NCI-H187 treated with DMSO at 0.1 percent for 48 hours (cell line): ENCODE measurements around the gene TLCD3B.
"Not testable (repeated sequence)": the region's sequence is repeated elsewhere in the genome, so short reads cannot be mapped to it uniquely, and the experiment has no call there.

ENCODE experiments used
- DNase-seq: peaks from one replicate; lab custom pipeline; 2025; lab: John Stamatoyannopoulos, UW

The TLCD3B gene

DNA sequence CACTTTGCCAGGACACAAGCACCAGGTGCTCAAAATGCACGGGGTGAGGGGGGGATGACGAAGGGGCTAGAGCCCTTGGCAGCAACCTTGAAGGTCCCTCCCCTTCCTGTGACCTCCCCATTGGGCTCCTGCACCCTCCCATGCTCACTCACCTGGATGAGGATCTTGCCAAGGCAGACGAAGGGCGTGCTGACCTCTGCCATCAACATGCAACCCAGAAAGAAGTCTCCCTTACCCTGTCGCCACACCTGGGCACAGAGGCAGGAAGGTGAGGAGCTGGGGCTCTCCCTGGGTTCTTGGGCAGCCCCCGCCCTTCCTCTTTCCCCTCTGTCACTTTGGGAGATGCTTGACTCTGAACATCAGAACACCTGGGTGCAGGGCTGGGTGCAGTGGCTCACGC is 5.5 kb downstream of the TLCD3B start:
- no peak for DNase-seq

DNA sequence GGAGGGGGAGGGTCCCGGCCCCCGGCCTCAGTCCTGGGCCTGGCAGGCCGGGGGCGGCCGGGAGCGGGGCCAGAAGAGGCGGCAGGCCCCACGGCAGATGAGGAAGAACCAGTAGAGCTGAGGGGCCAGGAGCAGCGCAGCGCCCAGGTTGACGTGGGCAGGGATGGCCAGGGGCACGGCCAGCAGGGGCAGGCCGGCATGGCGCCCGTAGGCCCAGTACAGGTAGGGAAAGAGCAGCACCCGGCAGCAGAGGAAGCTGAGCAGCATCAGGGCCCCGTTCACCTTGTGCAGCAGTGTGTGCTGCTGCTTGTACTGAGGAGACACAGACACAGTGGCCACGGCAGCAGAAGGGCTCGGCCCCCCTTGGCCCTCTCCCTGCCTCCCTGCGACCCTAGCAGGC is 5.9 kb downstream of the TLCD3B start:
- DNase-seq = no peak

DNA sequence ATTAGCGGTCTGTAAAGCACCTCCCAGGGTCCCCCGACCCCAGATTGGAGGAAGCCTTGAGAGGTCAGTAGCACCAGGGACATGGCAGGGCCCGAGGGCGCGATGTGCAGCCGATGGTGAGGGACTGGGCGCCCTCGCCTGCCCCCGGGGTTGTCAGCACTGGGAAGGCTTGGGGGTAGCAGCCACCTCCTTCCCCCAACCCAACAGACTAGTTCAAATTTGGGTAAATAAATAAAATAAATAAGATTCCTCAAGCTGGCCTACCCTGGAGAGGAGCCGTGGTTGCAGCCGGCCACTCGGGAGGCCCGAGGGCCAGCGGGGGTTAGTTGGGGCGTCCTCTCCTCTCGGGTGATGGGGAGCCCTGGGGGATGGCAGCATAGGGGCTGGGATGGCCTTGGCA is 6.6 kb downstream of the TLCD3B start:
- no peak for DNase-seq

DNA sequence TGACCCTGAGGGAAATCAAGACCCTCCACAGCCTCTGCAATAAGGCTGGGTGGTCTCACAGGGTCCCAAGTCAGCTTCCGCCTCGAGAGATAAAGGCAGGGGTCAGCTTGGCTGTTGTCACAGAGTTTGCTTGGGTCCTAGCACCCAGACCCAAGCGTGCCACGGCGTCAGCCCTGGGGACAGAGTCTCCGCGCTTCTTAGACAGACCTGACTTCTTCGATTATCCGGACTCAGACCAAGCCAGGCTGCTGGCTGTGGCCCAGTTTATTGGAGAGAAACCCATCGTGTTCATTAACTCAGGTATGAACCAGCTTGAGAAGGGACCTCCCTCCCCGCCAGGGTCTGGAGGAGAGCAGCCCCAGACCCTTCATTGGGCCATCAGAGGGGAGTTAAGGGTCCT is 7.5 kb downstream of the TLCD3B start:
- DNase-seq = no peak

DNA sequence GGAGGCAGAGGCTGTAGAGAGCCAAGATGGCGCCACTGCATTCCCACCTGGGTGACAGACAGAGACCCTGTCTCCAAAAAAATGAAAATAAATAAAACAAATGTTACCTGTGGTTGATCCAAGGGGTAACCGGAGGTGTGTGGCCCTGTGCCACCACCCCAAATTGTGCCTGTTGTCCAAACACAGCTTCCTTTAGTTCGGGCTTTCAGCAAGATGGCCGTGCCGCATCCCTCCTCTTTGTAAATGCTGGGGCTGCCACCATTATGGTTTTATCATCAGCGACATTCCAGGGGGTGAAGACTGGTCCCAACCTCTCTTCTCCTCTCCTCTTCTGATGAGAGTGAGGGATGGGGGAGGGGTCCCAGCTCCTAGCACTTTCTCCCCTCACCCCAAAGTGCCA is 8.2 kb downstream of the TLCD3B start, which contains the start of gene C16orf92:
TSS of gene C16orf92 (plus strand) at position 312 of the 400 bp plus-strand sequence. CDS start 143 bp downstream, outside the sequence.
- no peak for DNase-seq

DNA sequence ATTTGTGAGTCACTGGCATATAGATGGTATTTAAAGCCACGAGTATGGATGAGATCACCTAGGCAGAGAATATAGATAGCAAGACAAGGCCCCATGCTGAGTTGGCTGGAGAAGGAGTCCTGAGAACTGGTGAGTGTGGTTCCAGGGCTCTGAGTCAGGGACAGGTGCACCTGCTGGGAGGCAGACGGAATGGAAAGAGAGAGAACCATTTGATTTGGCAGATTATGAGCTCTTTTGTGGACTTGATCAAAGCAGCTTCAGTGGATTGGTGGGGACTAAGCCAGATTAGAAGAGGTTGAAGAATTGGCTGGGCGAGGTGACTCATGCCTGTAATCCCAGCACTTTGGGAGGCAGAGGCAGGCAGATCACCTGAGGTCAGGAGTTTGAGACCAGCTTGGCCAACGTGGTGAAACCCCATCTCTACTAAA is 12.3 kb downstream of the TLCD3B start:
- DNase-seq = no peak

DNA sequence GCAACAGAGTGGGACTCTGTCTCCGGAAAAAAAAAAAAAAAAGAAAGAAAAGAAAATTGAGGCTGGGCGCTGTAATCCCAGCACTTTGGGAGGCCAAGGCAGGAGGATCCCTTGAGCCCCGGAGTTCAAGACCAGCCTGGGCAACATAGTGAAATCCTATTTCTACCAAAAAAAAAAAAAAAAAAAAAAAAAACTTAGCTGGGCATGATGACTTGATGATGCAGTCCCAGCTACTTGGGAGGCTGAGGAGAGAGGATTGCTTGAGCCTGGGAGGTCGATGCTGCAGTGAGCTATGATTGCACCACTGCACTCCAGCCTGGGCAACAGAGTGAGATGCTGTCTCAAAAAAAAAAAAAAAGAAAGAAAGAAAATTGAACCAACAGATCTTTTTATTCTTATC is 13.1 kb downstream of the TLCD3B start:
- not testable (repeated sequence) for DNase-seq

DNA sequence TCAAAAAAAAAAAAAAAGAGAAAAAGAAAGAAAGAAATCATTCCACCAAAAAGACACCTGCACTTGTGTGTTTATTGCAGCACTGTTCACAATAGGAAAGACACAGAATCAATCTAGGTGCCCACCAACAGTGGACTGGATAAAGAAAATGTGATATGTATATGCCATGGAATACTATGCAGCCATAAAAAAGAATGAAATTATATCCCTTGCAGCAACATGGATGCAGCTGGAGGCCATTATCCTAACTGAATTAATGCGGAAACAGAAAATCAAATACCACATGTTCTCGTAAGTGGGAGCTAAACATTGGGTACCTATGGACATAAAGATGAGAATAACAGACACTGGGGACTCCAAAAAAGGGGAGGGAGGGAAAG is 13.8 kb downstream of the TLCD3B start:
- no peak for DNase-seq

DNA sequence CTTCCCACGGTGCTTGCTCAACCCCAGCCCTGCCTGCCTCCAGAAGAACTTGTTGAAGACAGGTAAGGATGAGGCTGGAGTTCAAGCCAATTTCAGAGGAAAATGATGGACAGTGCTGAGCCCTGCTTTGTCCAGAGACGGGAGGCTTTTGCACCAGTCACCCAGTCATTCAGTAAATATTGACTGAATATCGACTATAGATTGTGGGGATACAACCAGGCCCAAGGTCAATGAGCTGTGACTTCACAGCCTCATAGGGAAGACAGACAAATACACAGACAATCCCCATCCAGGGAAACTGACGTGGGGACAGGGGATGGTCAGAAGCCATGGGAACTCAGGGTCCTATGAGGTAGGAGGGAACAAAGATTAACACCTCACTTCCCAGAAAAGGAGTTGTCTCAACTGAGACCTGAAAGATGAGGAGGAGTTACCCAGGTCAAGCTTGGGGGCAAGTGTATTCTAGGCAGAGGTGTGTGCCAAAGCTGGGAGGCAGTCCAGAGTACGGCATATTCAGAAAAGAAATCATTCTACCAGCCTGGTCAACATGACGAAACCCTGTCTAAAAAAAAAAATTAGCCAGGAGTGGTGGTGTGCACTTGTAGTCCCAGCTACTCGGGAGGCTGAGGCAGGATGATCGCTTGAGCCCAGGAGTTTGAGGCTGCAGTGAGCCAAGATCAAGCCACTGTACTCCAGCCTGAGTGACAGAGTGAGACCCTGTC is 14.4 kb downstream of the TLCD3B start:
- DNase-seq = no peak

DNA sequence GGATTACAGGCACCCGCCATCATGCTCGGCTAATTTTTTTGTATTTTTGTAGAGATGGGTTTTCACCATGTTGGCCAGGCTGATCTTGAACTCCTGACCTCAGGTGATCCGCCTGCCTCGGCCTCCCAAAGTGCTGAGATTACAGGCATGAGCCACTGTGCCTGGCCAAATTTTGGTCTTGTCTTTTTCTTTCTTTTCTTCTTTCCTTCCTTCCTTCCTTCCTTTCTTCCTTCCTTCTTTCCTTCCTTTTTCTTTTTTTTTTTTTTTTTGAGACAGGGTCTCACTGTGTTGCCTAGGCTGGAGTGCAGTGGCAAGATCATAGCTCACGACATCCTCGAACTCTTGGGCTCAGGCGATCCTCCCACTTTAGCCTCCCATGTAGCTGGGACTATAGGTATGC is 15.6 kb downstream of the TLCD3B start:
- not testable (repeated sequence) for DNase-seq

DNA sequence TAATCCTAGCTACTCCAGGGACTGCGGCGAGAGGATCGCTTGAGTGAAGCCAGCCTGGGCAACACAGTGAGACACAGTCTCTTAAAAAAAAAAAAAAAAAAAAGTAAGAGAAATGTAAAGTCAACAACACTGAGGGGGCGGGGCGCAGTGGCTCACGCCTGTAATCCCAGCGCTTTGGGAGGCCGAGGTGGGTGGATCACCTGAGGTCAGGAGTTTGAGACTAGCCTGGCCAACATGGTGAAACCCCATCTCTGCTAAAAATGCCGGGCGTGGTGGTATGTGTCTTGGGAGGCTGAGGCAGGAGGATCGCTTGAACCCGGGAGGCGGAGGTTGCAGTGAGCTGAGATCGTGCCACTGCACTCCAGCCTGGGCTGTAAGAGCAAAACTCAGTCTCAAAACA is 18.5 kb downstream of the TLCD3B start:
- DNase-seq = not testable (repeated sequence)

DNA sequence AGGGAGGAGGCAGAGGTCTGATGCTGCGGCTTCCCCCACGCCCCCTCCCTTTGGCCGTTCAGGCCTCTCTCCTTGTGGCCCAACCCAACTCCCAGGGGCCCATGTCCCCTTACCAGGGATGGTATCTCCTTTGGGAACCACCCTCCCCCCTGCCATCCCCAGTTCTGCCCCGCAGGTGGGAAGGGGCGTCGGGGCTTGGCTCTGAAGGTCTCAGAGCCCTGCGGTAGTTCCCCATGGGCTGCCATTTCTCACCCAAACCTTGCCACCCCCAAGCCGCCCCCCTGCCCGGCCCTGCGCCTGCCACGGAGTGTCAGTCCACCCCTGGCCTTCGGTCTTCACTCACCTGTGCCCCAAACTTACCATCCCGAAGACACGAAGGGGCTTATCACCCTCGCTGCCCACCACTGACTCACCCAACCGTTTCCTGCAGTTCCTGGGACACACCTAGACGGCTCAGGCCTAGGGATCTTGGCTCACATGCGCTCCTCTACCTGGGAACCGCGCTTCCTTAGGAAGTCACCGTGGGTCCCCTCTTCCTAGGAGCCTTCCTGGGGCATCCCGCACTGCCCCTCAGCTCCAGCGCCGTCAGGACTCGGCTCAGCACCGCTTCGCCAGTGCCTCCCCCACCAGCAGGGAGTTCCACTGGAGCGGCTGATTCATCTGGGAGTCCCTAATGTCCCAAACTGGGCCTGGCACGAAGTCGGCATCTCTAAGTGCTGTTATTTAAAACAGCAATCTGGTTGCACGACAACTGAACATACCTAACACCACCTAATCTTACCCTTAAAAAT is 19.2 kb downstream of the TLCD3B start:
- DNase-seq = no peak

DNA sequence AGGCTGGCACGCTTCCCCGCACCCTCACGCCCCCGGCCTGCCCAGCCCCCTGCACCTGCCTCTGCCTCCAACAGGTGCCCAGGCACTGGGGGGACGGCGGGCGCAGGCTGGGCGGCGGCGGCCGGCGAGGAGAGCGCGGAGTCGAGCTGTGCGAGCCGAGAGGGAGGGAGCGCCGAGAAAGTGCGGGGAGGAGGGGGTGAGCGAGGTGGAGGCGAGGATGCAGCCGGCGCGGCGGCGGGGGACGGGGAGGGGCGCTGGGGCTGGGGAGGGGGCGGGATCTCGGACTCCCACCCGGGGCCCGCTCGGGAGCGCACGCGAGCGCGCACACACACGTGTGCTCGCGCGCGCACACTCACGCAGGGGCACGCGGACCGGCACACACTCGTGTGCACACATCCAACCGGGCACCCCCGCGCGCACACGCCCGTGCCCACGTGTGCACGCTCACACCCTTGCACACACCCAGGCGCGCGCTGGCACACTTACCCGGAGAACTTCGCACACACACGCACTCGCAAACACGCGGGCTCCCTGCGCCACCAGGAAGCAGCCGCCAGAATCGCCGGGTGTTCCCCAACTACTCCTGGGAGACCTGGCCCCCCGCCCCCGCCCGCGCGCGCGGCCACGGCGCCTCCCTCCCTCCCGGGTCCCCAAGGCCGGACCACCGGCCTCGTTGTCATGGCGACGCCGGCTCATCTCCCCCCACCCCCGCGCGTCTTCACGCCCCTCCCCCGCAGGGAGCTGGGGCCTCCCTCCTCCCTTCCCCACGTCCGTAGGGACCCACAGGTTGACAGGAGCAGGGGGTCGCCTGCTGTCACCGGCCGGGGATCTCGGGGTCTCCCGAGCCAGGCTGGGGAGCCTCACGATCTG is 20.0 kb downstream of the TLCD3B start, which contains the start of gene DOC2A:
TSS of gene DOC2A (minus strand) at position 184 of the 870 bp plus-strand sequence. CDS start 805 bp downstream, outside the sequence.
- no peak for DNase-seq

DNA sequence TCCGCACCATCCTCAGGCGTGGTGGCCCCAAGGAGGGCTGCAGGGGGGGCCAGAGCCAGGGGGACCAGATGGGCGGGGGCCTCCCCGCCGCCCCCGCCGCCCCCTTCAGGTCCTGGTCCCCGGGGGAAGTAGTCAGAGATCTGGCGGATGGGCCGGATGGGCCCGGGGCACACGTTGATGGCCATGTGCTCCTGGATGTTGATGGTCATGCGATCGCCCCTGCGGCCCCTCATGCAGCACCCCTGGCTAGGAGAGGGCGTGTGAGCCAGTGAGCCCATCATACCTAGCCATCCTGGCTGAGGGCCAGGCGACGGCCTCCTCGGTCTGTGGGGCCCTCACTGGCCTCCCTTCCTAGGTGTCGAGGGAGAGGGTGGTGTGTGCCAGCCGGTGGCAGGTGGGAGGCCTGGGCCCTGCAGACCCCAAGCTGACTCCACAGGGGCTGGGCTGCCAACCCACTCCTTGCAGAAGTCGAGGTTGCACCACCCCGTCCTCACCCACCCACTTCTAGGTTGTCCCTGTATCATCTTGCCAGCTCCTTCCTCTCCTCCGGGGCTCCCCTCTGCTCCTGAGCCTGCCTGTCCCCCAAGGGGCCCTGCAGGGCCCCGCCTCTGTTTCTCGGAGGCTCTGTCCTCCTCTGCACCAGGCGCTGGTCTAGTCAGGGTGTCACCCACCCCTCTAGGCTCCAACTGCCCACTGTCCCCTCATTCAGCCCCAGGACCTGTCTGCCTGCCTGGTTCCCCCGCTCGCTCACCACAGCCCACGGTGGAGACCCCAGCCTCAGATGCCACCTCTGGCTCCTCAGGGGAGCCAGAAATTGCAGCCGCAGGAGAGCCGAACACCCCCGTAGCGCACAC is 20.9 kb downstream of the TLCD3B start:
- DNase-seq = no peak

DNA sequence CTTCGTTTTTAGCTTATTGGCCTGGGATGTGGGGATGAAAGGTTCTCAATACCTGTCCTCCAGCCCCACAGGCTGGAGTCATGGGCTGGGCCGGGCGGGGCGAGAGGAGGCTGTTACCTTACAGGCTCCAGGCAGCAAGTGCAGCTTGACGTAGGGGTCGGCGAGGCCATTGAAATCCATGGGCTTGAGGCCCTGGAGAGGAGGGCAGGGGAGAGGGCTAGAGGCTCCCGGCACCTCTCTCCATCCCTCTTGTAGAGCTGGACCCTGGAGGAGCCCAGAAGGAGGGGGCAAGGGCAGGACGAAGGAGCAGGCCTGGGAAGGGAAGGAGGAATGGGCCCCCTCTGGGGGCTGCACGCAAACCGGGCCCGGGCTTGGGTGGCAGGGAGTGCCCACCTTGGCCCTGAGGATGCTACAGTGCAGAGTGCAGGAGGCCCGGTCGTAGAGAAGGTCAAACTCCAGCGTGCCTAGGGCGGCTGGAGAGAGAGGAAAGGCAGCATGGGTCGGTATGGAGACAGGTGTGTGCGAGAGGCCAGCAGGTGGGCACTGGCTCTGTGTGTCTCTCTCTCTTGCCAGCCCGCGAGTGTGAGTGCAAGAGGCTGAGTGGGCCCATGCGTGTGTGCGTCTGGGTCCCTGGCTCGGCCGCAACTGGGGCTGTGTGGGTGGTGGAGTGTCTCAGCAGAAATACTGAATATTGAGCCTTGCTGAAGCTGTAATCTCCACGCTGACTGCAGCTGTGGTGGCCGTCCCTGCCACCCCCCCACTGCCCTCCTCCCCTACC is 21.8 kb downstream of the TLCD3B start:
- no peak for DNase-seq

DNA sequence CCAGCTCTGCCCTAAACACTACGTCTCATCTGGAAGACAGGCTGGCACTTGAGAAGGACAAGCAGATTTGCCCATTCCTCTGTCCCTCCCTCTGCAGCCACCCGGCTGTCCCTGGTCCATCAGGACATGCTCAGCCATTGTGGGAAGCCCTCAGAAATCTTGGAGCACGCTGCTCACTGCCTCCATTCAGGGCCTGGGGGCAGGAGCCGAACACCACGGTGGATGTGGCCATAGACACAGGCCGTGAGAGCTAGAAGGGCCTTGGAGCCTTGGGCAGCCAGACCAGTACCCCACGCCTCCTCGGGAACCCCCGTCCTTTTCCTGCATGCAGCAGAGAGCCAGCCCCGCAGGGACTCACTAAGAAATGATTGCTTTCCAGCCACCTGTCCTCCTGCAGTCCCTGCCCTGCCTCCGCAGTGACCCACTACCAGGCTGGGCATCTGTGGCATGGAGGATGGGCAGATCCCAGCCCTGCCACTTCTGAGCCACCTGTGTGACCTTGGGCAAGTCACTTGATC is 23.6 kb downstream of the TLCD3B start:
- no peak for DNase-seq

DNA sequence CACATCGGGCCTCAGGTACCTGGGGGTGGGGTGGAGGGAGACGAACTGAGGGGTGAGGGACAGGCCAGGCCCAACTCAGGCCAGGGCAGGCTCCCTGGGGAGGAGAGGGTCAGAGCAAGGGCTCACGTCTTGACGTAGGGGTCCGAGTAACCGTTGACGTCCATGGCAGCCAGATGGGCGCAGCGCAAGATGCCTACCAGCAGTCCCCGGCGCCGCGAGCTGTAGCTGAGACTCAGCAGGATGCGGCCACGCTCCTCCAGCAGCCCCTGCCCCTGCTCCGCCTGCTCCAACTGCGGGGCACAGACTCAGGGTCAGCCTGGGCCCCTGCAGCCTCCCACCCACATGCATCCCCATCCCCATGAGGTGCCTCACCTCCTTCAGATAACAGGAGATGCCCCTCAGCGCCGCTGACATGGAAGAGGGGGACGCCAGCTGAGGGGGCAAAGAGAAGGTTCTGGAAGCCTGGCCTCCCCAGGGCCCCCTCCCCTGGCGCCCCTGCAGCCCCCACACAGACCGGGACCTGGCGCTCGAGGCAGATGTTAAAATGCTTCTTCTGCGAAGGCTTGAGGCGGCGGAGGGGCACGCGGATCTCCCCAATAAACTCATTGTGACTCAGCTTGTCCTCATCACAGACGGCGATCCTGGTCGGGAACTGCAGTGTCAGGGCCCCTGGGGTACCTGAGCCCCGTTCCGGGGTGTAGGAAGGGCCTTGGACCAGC is 24.3 kb downstream of the TLCD3B start:
- no peak for DNase-seq

DNA sequence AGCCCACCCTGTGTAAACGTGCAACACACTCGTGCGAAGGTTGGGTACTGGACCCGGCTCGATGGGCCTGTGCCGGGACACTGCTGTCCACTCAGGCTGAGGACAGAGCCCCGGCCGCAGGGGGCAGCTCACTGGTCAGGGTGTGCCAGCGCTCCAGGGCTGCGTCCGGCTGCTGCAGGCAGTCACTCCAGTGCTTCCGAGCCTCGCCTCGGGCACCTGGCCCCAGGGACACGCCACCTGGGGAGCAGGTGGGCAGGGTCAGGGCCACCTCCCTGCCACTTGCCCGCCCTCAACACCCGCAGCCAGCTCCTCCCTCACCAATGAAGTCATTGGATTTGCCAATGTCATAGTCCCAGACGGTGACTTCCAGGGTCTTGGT is 25.0 kb downstream of the TLCD3B start:
- no peak for DNase-seq

DNA sequence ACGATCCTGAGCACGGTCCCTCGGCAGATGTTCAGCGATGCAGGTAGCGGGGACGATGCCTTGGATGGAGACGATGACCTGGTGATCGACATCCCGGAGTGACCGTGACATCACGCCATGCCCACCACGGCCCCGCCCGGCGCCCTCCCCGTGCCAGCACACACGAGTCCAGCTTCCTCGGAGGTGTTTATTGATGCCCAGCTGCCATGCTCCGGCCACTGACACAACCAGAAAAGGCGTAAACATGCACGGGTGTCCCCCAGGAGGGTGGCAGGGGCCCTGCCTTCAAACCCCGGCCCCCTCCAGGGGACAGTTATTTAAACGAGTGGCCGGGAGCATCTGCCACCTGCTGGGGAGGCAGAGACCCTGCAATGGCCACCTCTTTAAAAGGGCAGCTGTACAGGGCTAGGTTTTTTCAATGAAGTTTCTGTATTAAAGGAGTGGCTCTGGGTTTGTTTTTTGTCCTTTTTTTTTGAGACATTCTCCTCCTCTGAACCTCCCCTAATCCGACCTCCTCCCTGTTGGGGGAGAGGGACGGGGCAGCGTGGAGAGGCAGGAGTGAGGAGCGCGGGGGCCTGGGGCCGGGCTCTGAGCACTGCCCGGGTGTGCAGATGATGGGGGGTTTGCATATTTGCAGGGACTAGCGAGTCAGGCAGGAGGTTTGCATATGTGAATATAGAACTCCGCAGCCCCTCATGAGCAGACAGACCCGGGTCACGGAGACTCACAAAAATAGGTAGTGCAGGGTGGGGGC is 25.6 kb downstream of the TLCD3B start:
- DNase-seq = no peak
